Measurements from ENCODE around the gene TPPP. TPM values are rescaled to one million over a fixed set of nuclear protein-coding genes. Genes with fewer than 3 reads are reported as not detected.

Gene TPPP
- total RNA-seq, 1 donor from 2014 or later: 1.1 TPM

GRCh38 chr5:665541-665955 lies 27.6 kb downstream of the TPPP start:
- DNase-seq: no peak

GRCh38 chr5:664994-665360 lies 28.2 kb downstream of the TPPP start:
- DNase-seq: no peak

GRCh38 chr5:664343-664993 lies 28.7 kb downstream of the TPPP start:
- no peak for DNase-seq

- no peak for DNase-seq
Measured at GRCh38 chr5:663436-664342, 29.5 kb downstream of the TPPP start.

DNA sequence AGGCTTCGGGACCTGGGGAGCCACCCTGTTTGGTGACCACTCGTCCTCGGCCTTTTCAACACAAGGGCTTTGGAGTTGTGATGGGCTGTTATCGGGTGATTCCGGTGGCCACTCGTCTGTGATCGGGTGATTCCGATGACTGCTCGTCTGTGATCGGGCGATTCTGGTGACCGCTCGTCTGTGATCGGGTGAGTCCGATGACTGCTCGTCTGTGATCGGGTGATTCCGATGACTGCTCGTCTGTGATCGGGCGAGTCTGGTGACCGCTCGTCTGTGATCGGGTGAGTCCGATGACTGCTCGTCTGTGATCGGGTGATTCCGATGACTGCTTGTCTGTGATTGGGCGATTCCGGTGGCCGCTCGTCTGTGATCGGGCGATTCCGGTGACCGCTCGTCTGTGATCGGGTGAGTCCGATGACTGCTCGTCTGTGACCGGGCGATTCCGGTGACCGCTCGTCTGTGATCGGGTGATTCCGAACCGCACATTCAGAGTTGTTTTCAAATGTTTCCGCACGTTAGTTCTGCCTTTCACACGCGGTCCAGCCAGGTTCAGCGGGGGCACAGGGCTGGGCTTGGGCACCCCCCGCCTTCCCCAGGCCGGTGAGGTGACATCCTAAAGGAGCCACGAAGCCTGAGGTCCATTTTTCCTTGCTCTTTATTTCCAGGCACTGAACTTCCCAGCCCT lies 30.3 kb downstream of the TPPP start:
- DNase-seq: no peak

GRCh38 chr5:661891-662750 lies 31.0 kb downstream of the TPPP start:
- DNase-seq: no peak

- DNase-seq: no peak
Measured at GRCh38 chr5:660491-661030, 32.6 kb downstream of the TPPP start.

GRCh38 chr5:659496-660263 lies 33.5 kb downstream of the TPPP start:
- no peak for DNase-seq

- no peak for DNase-seq
Measured at GRCh38 chr5:658103-658502, 35.0 kb downstream of the TPPP start.

- DNase-seq: no peak
Measured at GRCh38 chr5:657570-657969, 35.6 kb downstream of the TPPP start.

DNA sequence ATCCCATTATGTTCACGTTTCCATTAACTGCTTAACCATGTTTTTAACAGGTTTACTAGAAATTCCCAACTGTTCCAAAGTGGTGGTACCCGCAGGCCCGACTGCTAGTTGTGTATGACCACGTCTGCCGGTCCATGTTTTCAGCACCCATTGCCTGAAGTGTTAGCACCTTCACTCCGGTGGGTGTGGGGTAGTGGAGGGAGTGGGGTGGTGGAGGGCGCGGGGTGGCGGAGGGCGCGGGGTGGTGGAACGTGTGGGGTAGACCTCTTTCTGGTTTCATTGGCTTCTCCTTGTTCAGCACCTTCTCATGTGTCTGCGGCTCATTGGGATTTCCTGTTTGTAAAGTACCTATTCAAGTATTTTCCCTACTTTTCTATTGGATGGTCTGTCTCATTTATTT lies 37.7 kb downstream of the TPPP start:
- DNase-seq: no peak

GRCh38 chr5:654071-654778 lies 38.9 kb downstream of the TPPP start:
- DNase-seq: no peak

GRCh38 chr5:652773-653350 lies 40.3 kb downstream of the TPPP start:
- no peak for DNase-seq

GRCh38 chr5:652023-652515 lies 41.1 kb downstream of the TPPP start:
- DNase-seq: no peak

GRCh38 chr5:651296-652022 lies 41.7 kb downstream of the TPPP start:
- no peak for DNase-seq

DNA sequence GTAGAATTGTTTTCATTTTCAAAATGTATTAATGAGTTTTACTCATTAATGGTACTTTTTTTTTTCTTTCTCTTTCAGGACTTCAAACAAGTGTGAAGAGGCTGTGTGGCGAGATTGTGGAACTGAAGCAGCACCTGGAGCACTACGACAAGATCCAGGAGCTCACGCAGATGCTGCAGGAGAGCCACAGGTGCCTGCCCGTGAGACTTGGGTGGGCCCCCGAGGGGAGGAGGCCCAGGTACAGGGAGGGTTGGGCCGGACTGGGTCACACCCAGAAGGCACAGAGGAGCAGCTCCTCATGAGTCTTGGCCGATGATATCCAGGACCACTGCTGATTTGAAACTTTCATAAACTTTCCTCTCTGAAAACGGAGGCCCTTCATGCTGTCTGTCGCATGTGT lies 45.4 kb downstream of the TPPP start:
- no peak for DNase-seq

DNA sequence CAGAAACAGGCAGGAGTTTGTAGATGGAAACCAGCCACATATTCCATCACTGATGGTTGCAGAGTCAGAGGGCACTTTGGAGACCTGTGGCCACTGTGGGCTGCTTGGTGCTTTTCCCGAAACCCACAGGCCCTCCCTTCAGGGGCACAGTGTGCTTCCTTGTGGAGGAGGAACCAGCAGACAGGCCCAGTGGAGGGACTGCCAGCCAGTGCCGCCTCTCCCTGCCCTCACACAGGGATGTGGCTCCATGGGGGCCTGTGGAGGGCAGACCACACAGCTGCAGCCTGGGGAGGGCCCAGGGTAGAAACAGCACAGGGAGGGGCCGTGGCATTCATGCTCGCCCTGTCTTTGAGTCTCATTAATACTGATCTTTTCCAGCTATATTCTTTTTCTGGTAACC lies 45.8 kb downstream of the TPPP start:
- DNase-seq: no peak

DNA sequence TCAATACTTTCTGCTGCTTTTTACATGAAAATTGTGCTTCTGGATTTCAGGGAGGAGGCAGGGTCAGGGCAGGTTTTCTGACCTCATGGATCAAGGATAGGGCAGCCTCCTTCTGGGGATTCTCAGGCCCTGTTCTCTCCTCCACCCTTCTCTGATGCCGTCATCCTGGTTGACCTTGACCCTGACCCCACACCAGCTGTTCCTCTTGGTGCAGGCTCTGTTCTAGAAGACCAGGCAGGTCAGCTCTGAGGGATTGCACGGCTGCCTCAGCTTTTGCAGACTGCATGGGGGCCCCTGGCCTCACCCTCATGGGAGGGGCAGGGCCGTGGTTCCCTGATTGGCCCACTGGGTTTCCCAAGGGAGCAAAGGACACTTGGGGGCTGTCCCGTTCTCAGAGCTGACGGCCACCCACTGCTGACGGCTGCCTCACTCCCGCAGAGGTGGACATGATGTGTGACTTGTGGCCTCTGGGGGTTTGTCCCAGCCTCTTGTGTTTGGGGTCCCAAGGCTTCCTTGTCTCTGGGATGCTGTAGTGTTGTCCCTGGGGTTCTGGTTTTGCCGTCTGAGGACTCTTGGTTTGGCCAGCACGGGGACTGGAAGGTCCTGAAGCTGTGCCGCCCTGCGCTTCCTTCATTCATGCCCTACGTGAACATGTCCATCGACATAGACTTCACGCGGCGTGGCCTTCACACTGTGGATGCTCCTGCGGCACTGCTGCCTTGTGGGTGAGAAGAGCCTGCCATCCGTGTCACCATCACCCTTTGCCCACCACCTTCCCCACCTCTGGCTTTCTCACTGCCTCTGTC lies 46.6 kb downstream of the TPPP start:
- DNase-seq: no peak
